Measurements from ENCODE around the gene RTN4RL2.

Gene RTN4RL2

DNA sequence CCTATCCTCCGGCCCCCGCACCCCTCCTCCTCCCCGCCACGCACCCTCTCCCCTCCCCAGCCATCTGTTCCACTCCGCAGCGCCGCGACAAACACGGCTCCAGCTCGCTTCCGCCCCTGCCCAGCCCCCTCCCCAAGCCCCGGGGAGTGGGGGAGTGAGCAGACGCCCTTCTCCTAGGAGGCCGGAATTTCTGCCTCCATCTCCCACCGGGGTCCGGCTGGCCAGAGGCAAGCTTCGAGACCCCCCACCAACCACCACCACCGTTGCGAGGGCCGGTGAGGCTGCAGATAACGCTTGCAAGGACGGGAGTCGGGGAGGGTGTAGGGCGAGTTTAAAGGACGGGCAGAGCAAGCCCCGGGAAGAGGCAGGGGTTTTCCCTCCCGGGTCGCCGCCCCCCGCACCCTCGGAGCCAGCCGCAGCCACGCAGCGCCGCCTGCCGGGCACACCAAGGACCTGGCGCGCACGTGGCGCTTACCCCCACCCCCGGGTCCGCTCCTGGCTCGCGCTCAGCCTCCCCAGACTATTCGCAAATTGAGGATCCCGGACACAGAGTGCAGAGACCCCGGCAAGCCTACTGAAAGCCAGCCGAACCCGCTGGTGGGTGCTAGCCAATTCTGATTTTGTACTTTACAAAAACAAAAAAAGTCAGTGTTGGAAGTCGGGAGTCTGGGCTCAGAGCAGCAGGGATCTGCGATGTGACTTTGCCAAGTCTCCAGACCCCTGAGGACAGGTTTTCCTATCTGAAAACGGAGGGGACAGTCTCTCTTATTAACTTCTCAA lies 22.6 kb downstream of the RTN4RL2 start:
- H3K27ac ChIP-seq, result no peak overlapping the region
- TF ChIP-seq, protein P1, sequence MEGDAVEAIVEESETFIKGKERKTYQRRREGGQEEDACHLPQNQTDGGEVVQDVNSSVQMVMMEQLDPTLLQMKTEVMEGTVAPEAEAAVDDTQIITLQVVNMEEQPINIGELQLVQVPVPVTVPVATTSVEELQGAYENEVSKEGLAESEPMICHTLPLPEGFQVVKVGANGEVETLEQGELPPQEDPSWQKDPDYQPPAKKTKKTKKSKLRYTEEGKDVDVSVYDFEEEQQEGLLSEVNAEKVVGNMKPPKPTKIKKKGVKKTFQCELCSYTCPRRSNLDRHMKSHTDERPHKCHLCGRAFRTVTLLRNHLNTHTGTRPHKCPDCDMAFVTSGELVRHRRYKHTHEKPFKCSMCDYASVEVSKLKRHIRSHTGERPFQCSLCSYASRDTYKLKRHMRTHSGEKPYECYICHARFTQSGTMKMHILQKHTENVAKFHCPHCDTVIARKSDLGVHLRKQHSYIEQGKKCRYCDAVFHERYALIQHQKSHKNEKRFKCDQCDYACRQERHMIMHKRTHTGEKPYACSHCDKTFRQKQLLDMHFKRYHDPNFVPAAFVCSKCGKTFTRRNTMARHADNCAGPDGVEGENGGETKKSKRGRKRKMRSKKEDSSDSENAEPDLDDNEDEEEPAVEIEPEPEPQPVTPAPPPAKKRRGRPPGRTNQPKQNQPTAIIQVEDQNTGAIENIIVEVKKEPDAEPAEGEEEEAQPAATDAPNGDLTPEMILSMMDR (conservative IDR thresholded peaks at IDR 0.05), result no peak
- no peak for TF ChIP-seq ZFX (IDR thresholded peaks at IDR 0.05)

GRCh38 chr11:57483562-57483918 lies 23.2 kb downstream of the RTN4RL2 start:
- TF ChIP-seq ZFX (IDR thresholded peaks at IDR 0.05), result no peak
- TF ChIP-seq, protein P1 (conservative IDR thresholded peaks at IDR 0.05), result no peak
- H3K27ac ChIP-seq, result no peak overlapping the region

DNA sequence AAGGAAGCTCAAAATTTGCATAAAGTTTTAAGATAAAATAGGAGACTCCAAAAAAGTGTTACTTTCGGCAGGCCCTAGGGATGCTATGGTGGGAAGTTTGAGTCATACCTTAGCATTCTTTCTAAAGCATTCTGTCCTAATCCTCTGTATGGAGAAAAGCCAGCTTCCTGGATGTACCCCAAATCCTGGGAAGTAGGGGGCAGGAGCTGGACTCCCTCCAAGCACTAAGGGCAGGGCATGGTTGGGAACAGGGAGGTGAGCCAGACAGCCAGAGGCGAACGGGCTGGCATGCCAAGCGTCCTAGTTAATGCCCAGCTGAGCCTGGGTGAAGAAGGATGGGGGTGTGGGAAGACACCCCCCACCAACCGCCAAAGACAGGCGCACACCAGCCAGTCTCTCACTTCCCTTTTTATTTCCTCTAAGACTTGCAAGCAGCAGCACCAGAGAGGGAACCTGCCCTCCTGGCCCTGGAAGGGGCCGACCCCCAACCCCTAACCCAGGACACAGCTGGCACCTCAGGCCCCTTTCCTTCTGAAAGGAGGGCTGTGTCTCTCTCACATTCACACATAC lies 23.9 kb downstream of the RTN4RL2 start:
- TF ChIP-seq ZFX (IDR thresholded peaks at IDR 0.05), result no peak
- TF ChIP-seq, protein P1 (conservative IDR thresholded peaks at IDR 0.05), result no peak
- H3K27ac ChIP-seq, result no peak overlapping the region

GRCh38 chr11:57485217-57485990 lies 25.1 kb downstream of the RTN4RL2 start:
- H3K27ac ChIP-seq, result no peak overlapping the region
- TF ChIP-seq ZFX (IDR thresholded peaks at IDR 0.05), result no peak
- TF ChIP-seq, protein P1 (conservative IDR thresholded peaks at IDR 0.05), result no peak

- TF ChIP-seq ZFX (IDR thresholded peaks at IDR 0.05), result no peak
- TF ChIP-seq, protein P1 (conservative IDR thresholded peaks at IDR 0.05), result no peak
- H3K27ac ChIP-seq, result no peak overlapping the region
Observed at GRCh38 chr11:57487021-57487778, 26.9 kb downstream of the RTN4RL2 start.

DNA sequence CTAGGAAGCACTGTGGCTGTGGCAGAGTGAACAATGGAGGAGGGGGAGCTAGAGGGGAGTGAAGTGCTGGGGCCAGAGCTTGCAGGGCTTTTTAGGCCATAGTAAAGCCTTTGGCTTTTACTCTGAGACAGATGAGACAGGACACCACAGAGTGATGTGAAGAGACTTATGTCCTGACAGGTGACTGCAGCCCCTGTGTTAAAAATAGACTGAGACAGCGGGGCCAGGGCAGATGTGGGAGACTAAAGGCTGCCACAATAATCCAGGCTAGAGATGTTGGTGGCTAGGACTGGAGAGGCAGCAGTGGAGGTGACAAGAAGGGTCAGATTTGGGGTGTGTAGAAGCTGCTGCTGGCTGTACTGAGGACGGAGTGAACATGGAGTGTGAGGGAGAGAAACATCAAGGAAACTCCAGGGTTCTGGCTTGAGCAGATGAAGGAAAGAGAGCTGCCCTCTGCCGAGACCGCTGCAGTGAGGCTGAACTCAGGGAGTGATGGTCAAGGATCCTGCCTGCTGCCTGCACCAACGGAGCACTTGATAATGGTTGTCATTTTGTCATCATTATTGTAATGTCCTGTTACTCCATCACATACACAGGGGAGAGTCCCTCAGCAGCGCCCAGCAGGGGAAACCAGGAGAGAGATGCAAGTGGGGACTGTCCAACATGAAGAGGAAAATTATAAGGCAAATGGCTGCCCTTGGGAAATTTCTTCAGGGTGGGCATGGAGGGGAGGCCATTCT lies 27.8 kb downstream of the RTN4RL2 start:
- TF ChIP-seq, protein P1 (conservative IDR thresholded peaks at IDR 0.05), result no peak
- TF ChIP-seq ZFX (IDR thresholded peaks at IDR 0.05), result no peak
- no peak overlapping the region for H3K27ac ChIP-seq
